Suppressor macrophage treated with lipopolysaccharide for 4 hours (primary cell): Measurements from ENCODE around the gene MED8.

ENCODE experiments used
- DNase-seq: peaks from one replicate; pipeline ENCODE4 v3.0.0-alpha.2; 2020

Gene MED8

GRCh38 chr1:43358121-43358745 lies 31.4 kb downstream of the MED8 start:
- peak; percentile 49 for DNase-seq

GRCh38 chr1:43357251-43357650 lies 32.3 kb downstream of the MED8 start:
- DNase-seq: no peak

- DNase-seq: no peak
Observed at GRCh38 chr1:43354936-43355335, 34.7 kb downstream of the MED8 start.

- DNase-seq: no peak
Observed at GRCh38 chr1:43354471-43354870, 35.1 kb downstream of the MED8 start.

GRCh38 chr1:43352881-43353280 lies 36.7 kb downstream of the MED8 start:
- DNase-seq: no peak

- DNase-seq: no peak
Observed at GRCh38 chr1:43352351-43352705, 37.3 kb downstream of the MED8 start.

GRCh38 chr1:43351421-43352350 lies 37.9 kb downstream of the MED8 start:
- no peak for DNase-seq

- no peak for DNase-seq
Observed at GRCh38 chr1:43350976-43351375, 38.6 kb downstream of the MED8 start.

GRCh38 chr1:43349594-43350306 lies 39.9 kb downstream of the MED8 start:
- no peak for DNase-seq

- DNase-seq: no peak
Observed at GRCh38 chr1:43348809-43349593, 40.6 kb downstream of the MED8 start.

GRCh38 chr1:43348343-43348808 lies 41.2 kb downstream of the MED8 start:
- DNase-seq: no peak

GRCh38 chr1:43346636-43347035 lies 43.0 kb downstream of the MED8 start:
- no peak for DNase-seq

GRCh38 chr1:43345120-43345519 lies 44.5 kb downstream of the MED8 start:
- DNase-seq: peak; percentile 33

- DNase-seq: no peak
Observed at GRCh38 chr1:43344267-43344850, 45.2 kb downstream of the MED8 start.

- DNase-seq: no peak
Observed at GRCh38 chr1:43340559-43340958, 49.0 kb downstream of the MED8 start.

GRCh38 chr1:43339584-43340232 lies 49.9 kb downstream of the MED8 start:
- DNase-seq: no peak

GRCh38 chr1:43338001-43338400 lies 51.6 kb downstream of the MED8 start:
- no peak for DNase-seq

- DNase-seq: no peak
Observed at GRCh38 chr1:43337588-43337987, 52.0 kb downstream of the MED8 start, which contains the start of gene MPL. Gene MPL, plus strand, starts transcription at chr1:43337818. Its CDS starts 31 bp downstream, at chr1:43337849.

GRCh38 chr1:43334453-43335205 lies 55.0 kb downstream of the MED8 start:
- no peak for DNase-seq
